ENCODE results near the gene AIP.

AIP gene

DNA sequence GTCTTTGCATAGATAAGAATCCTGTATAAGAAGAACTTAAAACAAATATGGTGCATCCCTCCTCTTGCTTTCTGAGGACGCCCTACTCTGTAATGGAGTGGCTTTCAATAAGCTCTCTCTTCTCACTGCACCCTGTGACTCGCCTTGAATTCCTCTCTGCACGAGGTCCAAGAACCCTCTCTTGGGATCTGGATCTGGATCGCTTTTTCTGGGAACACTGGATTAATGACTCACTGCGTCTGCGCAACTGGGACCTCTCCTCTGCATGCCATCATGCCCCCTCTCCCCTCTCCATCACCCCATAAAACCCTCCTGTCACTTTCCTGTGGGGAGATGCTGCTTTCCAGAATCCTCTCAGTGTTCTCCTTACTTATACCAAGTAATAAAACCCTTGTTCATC, 55.5 kb downstream of the AIP start:
- no peak for DNase-seq

DNA sequence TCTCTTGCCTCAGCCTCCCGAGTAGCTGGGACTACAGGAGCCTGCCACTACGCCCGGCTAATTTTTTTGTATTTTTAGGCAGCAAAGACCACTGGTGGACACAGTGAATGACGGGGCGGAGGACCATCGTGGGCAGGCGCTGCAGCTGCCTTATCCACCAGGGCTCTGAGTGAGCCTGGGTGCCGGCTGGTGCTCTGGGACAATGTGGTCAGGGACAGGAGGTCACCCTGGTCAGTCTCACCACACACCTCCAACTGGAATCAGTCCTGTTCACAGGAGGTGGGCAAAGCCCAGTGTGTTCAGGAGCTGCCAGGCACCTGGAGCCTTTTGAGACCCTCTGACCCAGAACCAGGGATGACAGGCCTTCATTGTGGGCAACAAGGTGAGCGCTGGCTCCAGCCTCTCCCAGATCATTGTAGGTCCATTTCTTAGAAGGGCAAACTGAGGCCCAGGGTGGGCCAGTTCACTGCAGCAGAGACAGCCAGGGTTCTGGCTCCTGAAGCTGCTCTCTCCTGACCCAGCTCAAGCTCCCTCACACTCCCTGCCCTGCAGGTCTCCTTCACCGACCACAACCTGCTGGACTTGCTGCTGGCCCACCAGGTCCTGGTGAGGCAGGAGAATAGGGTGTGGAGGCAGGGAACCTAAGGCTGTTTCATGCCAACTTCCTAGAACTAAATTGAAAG, 56.1 kb downstream of the AIP start:
- DNase-seq = no peak

DNA sequence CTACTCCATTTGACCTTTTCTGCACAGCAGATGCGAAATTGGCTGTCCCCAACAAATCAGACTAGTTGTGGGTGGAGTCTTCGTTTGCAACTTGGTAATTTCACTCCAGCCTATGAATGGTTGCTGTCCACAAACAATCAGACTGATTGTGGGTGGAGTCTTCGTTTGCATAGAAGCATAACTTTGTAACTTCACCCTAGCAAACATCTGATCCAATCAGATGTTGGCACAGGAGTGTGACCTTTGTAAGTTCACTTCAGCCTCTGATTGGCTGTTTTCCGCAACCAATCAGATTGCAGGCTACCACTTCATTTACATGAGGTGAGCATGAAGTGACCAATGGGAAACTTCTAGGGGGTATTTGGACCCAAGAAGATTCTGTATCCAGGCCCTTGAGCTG, 56.7 kb downstream of the AIP start:
- DNase-seq = no peak
